CD14-positive monocyte (primary cell): ENCODE results near the gene FOXF2. TPM values are rescaled to one million over a fixed set of nuclear protein-coding genes. Genes with fewer than 3 reads are reported as not detected.

ENCODE experiments used
- DNase-seq, 3 donors: peaks; one replicate each; pipeline ENCODE4 v3.0.0-alpha.2; 2011 to 2022
- H2AFZ ChIP-seq: 2 replicates; pipeline ENCODE4 v1.6.0; 2012; ENCODE audit warnings: mild to moderate bottlenecking, low read depth, low read length, inconsistent platforms; ENCODE audit not compliant: insufficient read depth, poor library complexity, severe bottlenecking
- H3K27ac ChIP-seq, 2 donors: 1 replicate in 1 of 2; 2 replicates in 1 of 2; pipeline ENCODE4 v1.5.1; 2012 to 2013; ENCODE audit warnings: low read length in 2 of 2, control low read depth in 1 of 2, inconsistent platforms in 1 of 2, low read depth in 1 of 2, mild to moderate bottlenecking in 1 of 2
- H3K27me3 ChIP-seq, 2 donors: one replicate each; pipeline versions ENCODE4 v1.6.0 to v1.6.1; 2011 to 2013; ENCODE audit warnings: low read length in 2 of 2; ENCODE audit not compliant: control insufficient read depth in 2 of 2, insufficient read depth in 2 of 2
- H3K36me3 ChIP-seq, 2 donors: replicated peaks in 1 of 2; 1 replicate in 1 of 2; 2 replicates in 1 of 2; pipeline versions ENCODE4 v1.5.1 to v1.6.1; 2012 to 2013; ENCODE audit warnings: low read length in 2 of 2, control low read depth in 1 of 2, inconsistent platforms in 1 of 2, mild to moderate bottlenecking in 1 of 2; ENCODE audit not compliant: insufficient read depth in 2 of 2, control insufficient read depth in 1 of 2
- H3K4me1 ChIP-seq, 2 donors: 1 replicate in 1 of 2; 2 replicates in 1 of 2; pipeline versions ENCODE4 v1.5.1 to v1.6.1; 2012 to 2013; ENCODE audit warnings: low read length in 2 of 2, control low read depth in 1 of 2, inconsistent platforms in 1 of 2, mild to moderate bottlenecking in 1 of 2, moderate library complexity in 1 of 2; ENCODE audit not compliant: insufficient read depth in 2 of 2, control insufficient read depth in 1 of 2
- H3K4me2 ChIP-seq: replicated peaks from 2 replicates; pipeline ENCODE3; 2012; ENCODE audit warnings: low read length, moderate library complexity, mild to moderate bottlenecking; ENCODE audit not compliant: poor library complexity, severe bottlenecking; ENCODE audit errors: extremely low read depth
- H3K4me3 ChIP-seq, 3 experiments: fragments of 200-600 bp in 1 of 3; sonication (generic) in 1 of 3; replicated peaks in 1 of 3; 1 replicate in 2 of 3; 2 replicates in 1 of 3; pipeline ENCODE4 v1.5.1; 2011 to 2013; ENCODE audit warnings: low read length in 3 of 3, mild to moderate bottlenecking in 3 of 3, control low read depth in 2 of 3, low read depth in 2 of 3, inconsistent platforms in 1 of 3, moderate library complexity in 1 of 3
- H3K79me2 ChIP-seq: 2 replicates; pipeline ENCODE4 v1.6.0; 2012; ENCODE audit warnings: mild to moderate bottlenecking, control low read depth, inconsistent platforms, low read length, moderate library complexity; ENCODE audit not compliant: insufficient read depth
- H3K9ac ChIP-seq: 2 replicates; pipeline ENCODE4 v1.6.0; 2017; ENCODE audit warnings: low read length, mild to moderate bottlenecking; ENCODE audit not compliant: insufficient read depth, poor library complexity, severe bottlenecking
- H3K9me3 ChIP-seq, 2 donors: replicated peaks in 1 of 2; 1 replicate in 1 of 2; 2 replicates in 1 of 2; pipeline versions ENCODE4 v1.5.1 to v1.6.1; 2012 to 2013; ENCODE audit warnings: low read length in 2 of 2, control low read depth in 1 of 2; ENCODE audit not compliant: control insufficient read depth in 1 of 2, insufficient read depth in 1 of 2
- H4K20me1 ChIP-seq: 2 replicates; pipeline ENCODE4 v1.6.0; 2012; ENCODE audit warnings: mild to moderate bottlenecking, low read length, control low read depth, moderate library complexity; ENCODE audit not compliant: insufficient read depth
- H3K27ac Mint-ChIP-seq, 7 donors: one replicate each; pipeline ENCODE4 v1.8.0; 2020; ENCODE audit warnings: mild to moderate bottlenecking in 7 of 7, mixed read lengths in 7 of 7, moderate library complexity in 6 of 7, inconsistent platforms in 2 of 7
- H3K27me3 Mint-ChIP-seq, 3 donors: one replicate each; pipeline ENCODE4 v1.8.0; 2021 to 2022; ENCODE audit warnings: low read depth in 3 of 3, mild to moderate bottlenecking in 3 of 3, mixed read lengths in 3 of 3, moderate library complexity in 3 of 3, inconsistent platforms in 1 of 3
- H3K36me3 Mint-ChIP-seq, 2 donors: one replicate each; pipeline ENCODE4 v1.8.0; 2020; ENCODE audit warnings: mixed read lengths in 2 of 2, inconsistent platforms in 1 of 2, mild to moderate bottlenecking in 1 of 2
- H3K4me1 Mint-ChIP-seq: one replicate; pipeline ENCODE4 v1.8.0; 2020; ENCODE audit warnings: mild to moderate bottlenecking, mixed read lengths
- H3K4me3 Mint-ChIP-seq, 2 donors: one replicate each; pipeline ENCODE4 v1.8.0; 2020; ENCODE audit warnings: mild to moderate bottlenecking in 2 of 2, mixed read lengths in 2 of 2, moderate library complexity in 1 of 2
- H3K9me3 Mint-ChIP-seq, 7 donors: one replicate each; pipeline ENCODE4 v1.8.0; 2020 to 2022; ENCODE audit warnings: mixed read lengths in 7 of 7, mild to moderate bottlenecking in 6 of 7, moderate library complexity in 6 of 7, inconsistent platforms in 2 of 7
- WGBS: methylation state at CpG from one replicate; pipeline ENCODE4 v1.1.5; 2013; ENCODE audit warnings: missing lambda C conversion rate; ENCODE audit not compliant: insufficient coverage; 5-methylcytosine and 5-hydroxymethylcytosine counted together
- intact Hi-C, 2 donors: fragments of 100-400 bp; cut with micrococcal nuclease; formaldehyde crosslinking; loops; one replicate each; pipeline versions ENCODE4 v1.15.0 to v1.15.1; 2023
- polyA plus RNA-seq, 3 donors: library from polyadenylated mRNA; depleted of rRNA in 1 of 3; unstranded in 2 of 3; stranded (reverse) in 1 of 3; fragments of 300-500 nt in 2 of 3; fragments of >200 nt in 1 of 3; fragmentation: Illumina TruSeq in 2 of 3; gene quantifications; 1 replicate in 2 of 3; 2 replicates in 1 of 3; pipeline ENCODE4 v1.2.3, GENCODE V29; 2012 to 2021
- TF ChIP-seq, protein P1 (sequence below): fragments of 200-600 bp; IDR thresholded peaks from one replicate; pipeline ENCODE4 v1.8.0; 2022; ENCODE audit warnings: antibody characterized with exemption, mild to moderate bottlenecking

The FOXF2 gene
- polyA plus RNA-seq, 3 donors, result 0.03 TPM; not detected in 2

- no peak for DNase-seq
- Mint-ChIP-seq H3K27me3 (peaks cover 9 to 29% (median 11%) of the 10 kb centered on the region in 3 donors), H3K4me1 (peaks cover 20% of the 10 kb centered on the region), H3K27ac (no peak overlapping the region), H3K36me3 (no peaks in the 10 kb centered on the region), H3K9me3 (peaks cover 0 to 2% (median 0%) of the 10 kb centered on the region in 7 donors), H3K4me3 (no peak overlapping the region)
- Histone ChIP-seq H3K36me3 (no peaks in the 10 kb centered on the region), H3K27me3 (peaks cover 0 to 20% of the 10 kb centered on the region in 2 donors), H2AFZ (no peak overlapping the region), H3K27ac (no peak overlapping the region), H3K79me2 (no peaks in the 10 kb centered on the region), H3K4me3 (no peak overlapping the region), H3K9me3 (no peaks in the 10 kb centered on the region), H3K4me1 (peaks cover 49 to 50% of the 10 kb centered on the region in 2 donors), H3K4me2 (no peak overlapping the region), H3K9ac (no peak overlapping the region), H4K20me1 (no peaks in the 10 kb centered on the region)
- intact Hi-C loops, result no loop called here
- 95% methylated on average over 2 of the region's 4 CpGs for WGBS
- TF ChIP-seq, protein P1, sequence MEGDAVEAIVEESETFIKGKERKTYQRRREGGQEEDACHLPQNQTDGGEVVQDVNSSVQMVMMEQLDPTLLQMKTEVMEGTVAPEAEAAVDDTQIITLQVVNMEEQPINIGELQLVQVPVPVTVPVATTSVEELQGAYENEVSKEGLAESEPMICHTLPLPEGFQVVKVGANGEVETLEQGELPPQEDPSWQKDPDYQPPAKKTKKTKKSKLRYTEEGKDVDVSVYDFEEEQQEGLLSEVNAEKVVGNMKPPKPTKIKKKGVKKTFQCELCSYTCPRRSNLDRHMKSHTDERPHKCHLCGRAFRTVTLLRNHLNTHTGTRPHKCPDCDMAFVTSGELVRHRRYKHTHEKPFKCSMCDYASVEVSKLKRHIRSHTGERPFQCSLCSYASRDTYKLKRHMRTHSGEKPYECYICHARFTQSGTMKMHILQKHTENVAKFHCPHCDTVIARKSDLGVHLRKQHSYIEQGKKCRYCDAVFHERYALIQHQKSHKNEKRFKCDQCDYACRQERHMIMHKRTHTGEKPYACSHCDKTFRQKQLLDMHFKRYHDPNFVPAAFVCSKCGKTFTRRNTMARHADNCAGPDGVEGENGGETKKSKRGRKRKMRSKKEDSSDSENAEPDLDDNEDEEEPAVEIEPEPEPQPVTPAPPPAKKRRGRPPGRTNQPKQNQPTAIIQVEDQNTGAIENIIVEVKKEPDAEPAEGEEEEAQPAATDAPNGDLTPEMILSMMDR, result no peak
Observed at GRCh38 chr6:1404713-1405098, 15.3 kb downstream of the FOXF2 start.

GRCh38 chr6:1405221-1405620 lies 15.8 kb downstream of the FOXF2 start:
- H4K20me1 ChIP-seq, result no peaks in the 10 kb centered on the region
- H3K27ac ChIP-seq, result no peak overlapping the region
- no peak overlapping the region for H2AFZ ChIP-seq
- no peak overlapping the region for H3K9ac ChIP-seq
- H3K27me3 ChIP-seq, result peaks cover 0 to 24% of the 10 kb centered on the region in 2 donors
- TF ChIP-seq, protein P1, result no peak
- no peak overlapping the region for H3K4me2 ChIP-seq
- Mint-ChIP-seq H3K27me3 (peaks cover 12 to 30% (median 14%) of the 10 kb centered on the region in 3 donors), H3K4me3 (no peak overlapping the region), H3K4me1 (peaks cover 20% of the 10 kb centered on the region), H3K27ac (no peak overlapping the region), H3K9me3 (peaks cover 0 to 2% (median 0%) of the 10 kb centered on the region in 7 donors), H3K36me3 (no peaks in the 10 kb centered on the region)
- DNase-seq, result no peak
- WGBS, result 80% methylated on average over 2 of the region's 6 CpGs
- no peaks in the 10 kb centered on the region for H3K9me3 ChIP-seq
- H3K79me2 ChIP-seq, result no peaks in the 10 kb centered on the region
- peaks cover 49 to 50% of the 10 kb centered on the region in 2 donors for H3K4me1 ChIP-seq
- no peak overlapping the region for H3K4me3 ChIP-seq
- intact Hi-C loops, result no loop called here
- H3K36me3 ChIP-seq, result no peaks in the 10 kb centered on the region
